Loucy (cell line): ENCODE results near the gene AGBL1.

Source experiments
- EZH2phosphoT487 ChIP-seq: fragments of 200-600 bp; IDR thresholded peaks from 2 replicates; pipeline ENCODE4 v1.6.1; 2018; ENCODE audit warnings: antibody characterized with exemption, mild to moderate bottlenecking, moderate library complexity, borderline replicate concordance
- TF ChIP-seq, protein P1 (sequence below): fragments of 200-600 bp; sonication (generic); conservative IDR thresholded peaks from 2 replicates; pipeline ENCODE4 v1.5.1; 2014; ENCODE audit warnings: mild to moderate bottlenecking, antibody characterized with exemption, low read length

DNA sequence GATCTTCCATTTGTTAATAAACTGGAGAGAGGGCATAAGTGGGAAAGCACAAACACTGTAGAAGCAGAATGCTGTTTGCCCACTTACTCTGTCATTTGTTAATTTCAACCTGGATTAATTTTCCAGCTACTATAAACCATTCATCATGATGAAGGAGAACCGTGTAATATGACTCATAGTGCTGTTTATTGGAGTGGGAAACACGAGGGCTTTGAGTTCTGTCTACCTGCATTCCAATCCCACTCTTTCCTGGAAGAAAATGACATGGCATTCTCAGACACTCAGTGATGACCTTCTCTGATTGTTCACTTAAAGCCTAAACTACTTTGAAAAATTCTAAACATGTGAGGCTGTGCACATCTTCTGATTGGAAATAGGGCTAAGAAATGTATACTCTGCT lies 826.7 kb downstream of the AGBL1 start:
- TF ChIP-seq, protein P1, sequence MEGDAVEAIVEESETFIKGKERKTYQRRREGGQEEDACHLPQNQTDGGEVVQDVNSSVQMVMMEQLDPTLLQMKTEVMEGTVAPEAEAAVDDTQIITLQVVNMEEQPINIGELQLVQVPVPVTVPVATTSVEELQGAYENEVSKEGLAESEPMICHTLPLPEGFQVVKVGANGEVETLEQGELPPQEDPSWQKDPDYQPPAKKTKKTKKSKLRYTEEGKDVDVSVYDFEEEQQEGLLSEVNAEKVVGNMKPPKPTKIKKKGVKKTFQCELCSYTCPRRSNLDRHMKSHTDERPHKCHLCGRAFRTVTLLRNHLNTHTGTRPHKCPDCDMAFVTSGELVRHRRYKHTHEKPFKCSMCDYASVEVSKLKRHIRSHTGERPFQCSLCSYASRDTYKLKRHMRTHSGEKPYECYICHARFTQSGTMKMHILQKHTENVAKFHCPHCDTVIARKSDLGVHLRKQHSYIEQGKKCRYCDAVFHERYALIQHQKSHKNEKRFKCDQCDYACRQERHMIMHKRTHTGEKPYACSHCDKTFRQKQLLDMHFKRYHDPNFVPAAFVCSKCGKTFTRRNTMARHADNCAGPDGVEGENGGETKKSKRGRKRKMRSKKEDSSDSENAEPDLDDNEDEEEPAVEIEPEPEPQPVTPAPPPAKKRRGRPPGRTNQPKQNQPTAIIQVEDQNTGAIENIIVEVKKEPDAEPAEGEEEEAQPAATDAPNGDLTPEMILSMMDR = no peak
- no peak for TF ChIP-seq EZH2phosphoT487
